ENCODE measurements around the gene PRXL2A. TPM values are rescaled to one million over a fixed set of nuclear protein-coding genes. Genes with fewer than 3 reads are reported as not detected.
A peak's percentile ranks its signal among the peaks of the same experiment; 100 is the strongest.

The PRXL2A gene
- total and polyA plus RNA-seq, 2 donors, result 52.9 to 59.1 TPM

DNA sequence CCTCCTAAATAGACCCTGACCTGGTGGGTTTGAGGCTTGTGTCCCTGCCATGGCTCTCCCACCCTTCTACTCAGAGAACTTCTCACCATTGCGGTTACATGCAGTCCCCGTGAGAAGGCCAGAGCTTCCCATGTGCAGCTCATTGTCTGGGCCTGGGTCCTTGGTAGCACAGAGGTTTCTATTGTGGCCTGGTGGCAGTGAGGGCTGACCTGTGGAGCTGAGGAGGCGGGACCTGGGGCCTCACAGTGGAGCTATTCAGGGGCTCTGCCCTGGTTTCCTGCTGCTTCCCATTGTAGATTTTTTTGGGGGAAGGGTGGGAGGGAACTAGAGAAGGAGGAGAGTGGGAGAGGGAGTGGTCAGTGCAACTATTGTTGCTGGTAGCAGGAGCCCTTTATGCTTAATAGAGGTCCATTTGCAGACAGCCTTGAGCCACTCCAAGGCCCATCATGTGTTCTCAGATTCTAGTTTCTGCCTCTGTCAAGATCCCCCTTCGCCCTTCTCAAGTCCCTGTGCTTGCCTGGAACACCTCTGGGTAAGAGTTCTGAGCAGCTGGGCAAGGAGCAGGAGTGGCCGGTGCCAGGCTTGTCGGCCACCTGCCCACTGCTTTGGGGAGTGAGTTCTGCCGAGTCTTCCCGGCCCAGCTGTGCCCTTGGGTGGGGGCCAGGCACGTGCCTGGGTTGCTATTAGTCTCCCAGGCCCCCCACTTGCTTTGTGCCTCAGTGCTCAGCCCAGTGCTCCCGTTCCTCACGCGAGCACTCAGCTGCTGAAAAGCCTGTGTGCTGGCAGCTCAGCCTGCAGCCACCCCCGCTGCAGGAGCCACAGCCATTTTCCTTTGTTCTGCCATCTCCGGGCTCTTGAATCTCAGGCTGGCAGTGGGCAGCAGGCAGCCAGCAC lies 56.5 kb downstream of the PRXL2A start:
- no peak for DNase-seq (ENCODE audit: extremely low spot score)
- Histone ChIP-seq H3K27ac (ENCODE audit: low read depth) (peak overlapping the region; percentile 81), H3K4me1 (ENCODE audit: insufficient read depth) (peaks cover 8% of the 10 kb centered on the region), H3K4me3 (ENCODE audit: low read depth, low read length) (no peak overlapping the region), H3K36me3 (ENCODE audit: insufficient read depth) (no peaks in the 10 kb centered on the region)
- 41% methylated on average over 14 of the region's 14 CpGs for WGBS

- H3K27ac ChIP-seq (ENCODE audit: low read depth), result peak overlapping the region; percentile 81
- peaks cover 5% of the 10 kb centered on the region for H3K4me1 ChIP-seq (ENCODE audit: insufficient read depth)
- DNase-seq (ENCODE audit: extremely low spot score), result no peak
- H3K4me3 ChIP-seq (ENCODE audit: low read depth, low read length), result no peak overlapping the region
- H3K36me3 ChIP-seq (ENCODE audit: insufficient read depth), result no peaks in the 10 kb centered on the region
- WGBS, result 41% methylated on average over 3 of the region's 3 CpGs
Measured at GRCh38 chr10:80465451-80465835, 57.1 kb downstream of the PRXL2A start.

DNA sequence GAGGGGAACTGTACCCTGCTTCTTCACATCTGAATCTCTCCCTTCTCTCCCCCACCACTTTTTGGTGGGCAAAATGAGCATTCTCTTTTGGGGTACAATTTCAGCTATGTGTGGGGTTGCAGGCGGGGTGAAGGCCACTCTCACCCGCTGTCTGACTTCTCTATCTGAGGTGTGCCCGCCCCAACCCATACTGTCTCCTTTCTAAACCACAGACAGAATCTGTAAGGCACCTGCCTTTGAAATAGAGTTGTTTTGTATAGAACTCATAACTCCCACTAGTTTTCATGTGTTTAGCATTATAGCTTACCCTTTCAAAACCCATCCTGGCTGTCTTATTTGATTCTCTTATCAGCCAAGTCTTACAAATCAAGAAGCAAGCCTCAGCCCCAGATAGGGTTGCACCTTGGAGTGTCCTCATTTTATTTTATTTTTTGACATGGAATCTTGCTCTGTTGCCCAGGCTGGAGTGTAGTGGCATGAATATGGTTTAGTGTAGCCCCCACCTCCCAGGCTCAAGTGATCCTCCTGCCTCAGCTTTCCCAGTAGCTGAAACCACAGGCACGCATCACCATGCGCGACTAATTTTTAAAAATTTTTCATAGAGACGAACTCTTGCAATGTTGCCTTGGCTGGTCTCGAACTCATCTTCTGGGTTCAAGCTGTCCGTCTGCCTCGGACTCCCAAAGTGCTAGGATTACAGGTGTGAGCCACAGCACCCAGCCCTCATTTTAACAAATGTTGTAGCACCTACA lies 57.7 kb downstream of the PRXL2A start:
- Histone ChIP-seq H3K4me3 (ENCODE audit: low read depth, low read length) (no peak overlapping the region), H3K36me3 (ENCODE audit: insufficient read depth) (no peaks in the 10 kb centered on the region), H3K4me1 (ENCODE audit: insufficient read depth) (peaks cover 5% of the 10 kb centered on the region), H3K27ac (ENCODE audit: low read depth) (peak overlapping the region; percentile 59)
- WGBS, result 90% methylated on average over 10 of the region's 10 CpGs
- DNase-seq (ENCODE audit: extremely low spot score), result no peak

- 77% methylated on average over 10 of the region's 10 CpGs for WGBS
- Histone ChIP-seq H3K4me3 (ENCODE audit: low read depth, low read length) (no peak overlapping the region), H3K27ac (ENCODE audit: low read depth) (peak overlapping the region; percentile 59), H3K4me1 (ENCODE audit: insufficient read depth) (peaks cover 8% of the 10 kb centered on the region), H3K36me3 (ENCODE audit: insufficient read depth) (no peaks in the 10 kb centered on the region)
- no peak for DNase-seq (ENCODE audit: extremely low spot score)
Measured at GRCh38 chr10:80466724-80467326, 58.5 kb downstream of the PRXL2A start.

DNA sequence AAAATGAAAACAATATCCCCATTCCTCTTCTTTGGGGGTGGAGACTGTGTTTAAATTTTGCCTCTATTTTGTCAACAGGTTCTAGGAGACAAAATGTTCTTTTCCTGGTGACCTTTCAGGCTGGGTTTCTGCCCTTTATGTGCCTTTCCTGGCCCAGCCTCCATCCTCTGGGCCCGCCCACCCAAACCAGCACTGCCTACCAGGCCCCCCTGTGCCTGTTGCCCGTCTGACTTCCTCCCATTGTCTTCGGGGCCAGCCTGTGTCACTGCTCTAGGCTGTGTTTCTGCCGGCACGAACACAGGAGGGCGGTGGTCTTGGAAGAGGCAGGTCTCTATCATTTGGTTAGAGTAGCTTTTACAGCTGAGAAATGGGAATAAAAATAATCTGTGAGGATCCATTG lies 59.7 kb downstream of the PRXL2A start:
- peak overlapping the region; percentile 2 for H3K4me3 ChIP-seq (ENCODE audit: low read depth, low read length)
- DNase-seq (ENCODE audit: extremely low spot score), result no peak
- H3K4me1 ChIP-seq (ENCODE audit: insufficient read depth), result peaks cover 8% of the 10 kb centered on the region
- no peaks in the 10 kb centered on the region for H3K36me3 ChIP-seq (ENCODE audit: insufficient read depth)
- 61% methylated on average over 6 of the region's 6 CpGs for WGBS
- H3K27ac ChIP-seq (ENCODE audit: low read depth), result peak overlapping the region; percentile 70

GRCh38 chr10:80468806-80469421 lies 60.6 kb downstream of the PRXL2A start:
- DNase-seq (ENCODE audit: extremely low spot score), result no peak
- H3K4me3 ChIP-seq (ENCODE audit: low read depth, low read length), result peak overlapping the region; percentile 2
- H3K36me3 ChIP-seq (ENCODE audit: insufficient read depth), result no peaks in the 10 kb centered on the region
- H3K27ac ChIP-seq (ENCODE audit: low read depth), result peak overlapping the region; percentile 74
- peaks cover 9% of the 10 kb centered on the region for H3K4me1 ChIP-seq (ENCODE audit: insufficient read depth)
- WGBS, result 68% methylated on average over 7 of the region's 7 CpGs

GRCh38 chr10:80470266-80470665 lies 61.9 kb downstream of the PRXL2A start:
- WGBS, result 98% methylated on average over 3 of the region's 3 CpGs
- H3K4me3 ChIP-seq (ENCODE audit: low read depth, low read length), result no peak overlapping the region
- H3K27ac ChIP-seq (ENCODE audit: low read depth), result no peak overlapping the region
- no peak for DNase-seq (ENCODE audit: extremely low spot score)
- peaks cover 9% of the 10 kb centered on the region for H3K4me1 ChIP-seq (ENCODE audit: insufficient read depth)
- no peaks in the 10 kb centered on the region for H3K36me3 ChIP-seq (ENCODE audit: insufficient read depth)

DNA sequence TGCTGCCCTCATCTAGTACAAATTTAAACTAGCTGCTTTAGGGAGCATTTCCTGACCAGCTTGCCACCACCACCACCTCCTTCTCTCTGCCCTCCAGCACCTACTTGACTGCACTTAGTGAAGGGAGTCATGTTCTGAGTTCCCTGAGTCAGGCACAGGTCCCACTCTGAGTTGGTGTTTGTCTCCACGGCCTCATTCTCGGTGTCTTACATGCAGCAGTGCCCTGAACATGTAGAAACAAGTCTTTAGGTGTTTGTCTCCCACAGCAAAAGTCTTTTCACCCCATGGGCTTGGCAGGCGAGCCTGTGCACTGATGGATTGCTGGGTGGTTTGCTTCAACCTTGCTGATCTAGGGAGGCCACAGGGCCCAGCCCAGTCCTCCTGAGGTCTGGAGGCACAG lies 62.6 kb downstream of the PRXL2A start:
- peak overlapping the region; percentile 27 for H3K27ac ChIP-seq (ENCODE audit: low read depth)
- no peak for DNase-seq (ENCODE audit: extremely low spot score)
- no peak overlapping the region for H3K4me3 ChIP-seq (ENCODE audit: low read depth, low read length)
- H3K4me1 ChIP-seq (ENCODE audit: insufficient read depth), result peaks cover 9% of the 10 kb centered on the region
- 87% methylated on average over 3 of the region's 3 CpGs for WGBS
- no peaks in the 10 kb centered on the region for H3K36me3 ChIP-seq (ENCODE audit: insufficient read depth)

- no peaks in the 10 kb centered on the region for H3K36me3 ChIP-seq (ENCODE audit: insufficient read depth)
- no peak overlapping the region for H3K4me3 ChIP-seq (ENCODE audit: low read depth, low read length)
- peaks cover 7% of the 10 kb centered on the region for H3K4me1 ChIP-seq (ENCODE audit: insufficient read depth)
- peak overlapping the region; percentile 35 for H3K27ac ChIP-seq (ENCODE audit: low read depth)
- WGBS, result 80% methylated on average over 4 of the region's 4 CpGs
- no peak for DNase-seq (ENCODE audit: extremely low spot score)
Measured at GRCh38 chr10:80471715-80472233, 63.4 kb downstream of the PRXL2A start.

DNA sequence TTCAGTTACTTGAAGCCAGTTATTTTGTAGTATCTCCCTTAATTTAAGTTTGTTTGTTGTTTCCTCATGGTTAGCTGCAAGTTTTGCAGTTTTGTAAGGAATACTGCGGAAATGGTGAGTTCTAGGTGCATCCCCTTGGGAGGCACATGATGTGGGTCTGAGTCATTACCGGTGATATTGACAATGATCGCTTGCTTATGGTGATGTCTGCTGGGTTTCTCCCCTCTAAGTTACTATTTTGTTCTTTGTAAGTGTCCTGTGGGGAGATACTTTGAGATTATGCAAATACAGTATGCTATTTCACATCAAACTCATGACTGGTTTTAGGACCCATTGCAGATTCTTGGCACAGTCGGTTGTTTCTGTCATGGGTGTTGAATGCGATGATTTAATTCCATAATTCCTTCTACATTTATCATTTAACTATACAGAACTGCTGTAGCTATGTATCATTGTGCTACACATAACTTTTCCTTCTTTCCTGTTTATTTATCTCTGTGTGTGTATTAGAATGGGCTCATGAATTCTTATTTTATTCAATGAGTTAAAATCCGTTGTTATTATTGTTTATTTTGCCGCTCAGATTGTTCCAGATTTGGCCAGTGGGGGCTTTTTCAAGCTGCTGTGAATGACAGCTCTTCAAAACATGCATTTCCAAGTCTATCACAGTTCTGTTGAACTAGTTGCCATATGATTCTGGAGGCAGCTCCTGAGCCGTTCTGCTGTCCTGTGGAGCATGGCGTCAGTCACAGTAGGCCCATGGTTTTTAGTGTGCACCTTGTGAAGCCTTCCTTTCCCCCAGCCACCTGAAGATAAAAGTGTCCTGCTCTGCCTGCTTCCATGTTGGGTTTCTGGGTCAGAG lies 64.1 kb downstream of the PRXL2A start:
- no peak for DNase-seq (ENCODE audit: extremely low spot score)
- Histone ChIP-seq H3K4me1 (ENCODE audit: insufficient read depth) (peaks cover 7% of the 10 kb centered on the region), H3K4me3 (ENCODE audit: low read depth, low read length) (no peak overlapping the region), H3K27ac (ENCODE audit: low read depth) (peak overlapping the region; percentile 25), H3K36me3 (ENCODE audit: insufficient read depth) (peaks cover 1% of the 10 kb centered on the region)
- WGBS, result 62% methylated on average over 9 of the region's 9 CpGs

DNA sequence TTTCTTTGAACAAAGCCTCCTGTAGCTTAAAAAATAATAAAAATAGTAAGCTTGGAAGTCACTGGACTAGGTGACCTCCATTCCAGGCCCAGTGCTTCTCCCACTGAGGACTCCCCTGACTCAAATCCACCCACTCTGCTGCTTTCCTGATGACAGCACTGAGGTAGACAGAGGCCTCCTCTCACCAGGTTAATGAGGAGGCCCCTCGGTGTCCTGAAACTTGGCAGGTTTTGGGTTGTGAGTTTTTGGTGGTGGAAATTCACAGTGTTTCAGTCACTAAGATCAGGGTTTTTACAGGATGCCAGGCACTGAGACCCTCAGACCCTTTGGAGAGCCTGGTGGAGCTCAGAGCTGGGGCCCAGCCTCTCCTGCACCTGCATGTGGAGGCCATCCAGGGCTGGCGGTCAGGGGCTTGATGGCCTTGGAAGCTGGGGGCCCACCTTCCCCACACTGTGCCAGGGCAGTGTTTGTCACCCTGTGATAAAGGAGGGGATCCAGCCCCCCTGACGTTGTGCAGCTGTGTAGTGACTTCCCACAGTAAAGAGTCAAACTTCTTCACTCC lies 64.8 kb downstream of the PRXL2A start:
- DNase-seq (ENCODE audit: extremely low spot score), result no peak
- Histone ChIP-seq H3K36me3 (ENCODE audit: insufficient read depth) (peaks cover 1% of the 10 kb centered on the region), H3K4me1 (ENCODE audit: insufficient read depth) (peaks cover 7% of the 10 kb centered on the region), H3K4me3 (ENCODE audit: low read depth, low read length) (no peak overlapping the region), H3K27ac (ENCODE audit: low read depth) (no peak overlapping the region)
- 75% methylated on average over 3 of the region's 3 CpGs for WGBS

Data from urinary bladder (tissue), 4 donors.